H1 (cell line): Measurements from ENCODE around the gene NFIA.

ENCODE experiments used
- ASH2L ChIP-seq: fragments of 200-600, 300-600 bp; sonication (generic); IDR thresholded peaks from one replicate; pipeline ENCODE4 v1.7.1; 2017; ENCODE audit warnings: low read length
- CHD1 ChIP-seq: IDR thresholded peaks from 2 replicates; pipeline ENCODE4 v1.6.1; 2012; ENCODE audit warnings: low read depth, low read length, improper control_type of control experiment
- EP300 ChIP-seq, 2 experiments: IDR thresholded peaks; 1 replicate in 1 of 2; 2 replicates in 1 of 2; pipeline ENCODE4 v1.6.1; 2011 to 2012; ENCODE audit warnings: low read depth in 2 of 2, low read length in 2 of 2, mild to moderate bottlenecking in 2 of 2, borderline replicate concordance in 1 of 2, inconsistent platforms in 1 of 2, moderate library complexity in 1 of 2
- GABPA ChIP-seq: IDR thresholded peaks from 2 replicates; pipeline ENCODE4 v1.6.1; 2011; ENCODE audit warnings: mild to moderate bottlenecking, low read length, moderate library complexity, borderline replicate concordance; ENCODE audit not compliant: insufficient read depth
- JUND ChIP-seq: IDR thresholded peaks from 2 replicates; pipeline ENCODE4 v1.6.1; 2011; ENCODE audit warnings: mild to moderate bottlenecking, improper control_type of control experiment, low read length
- POLR2A ChIP-seq, 2 experiments: IDR thresholded peaks; 1 replicate in 1 of 2; 2 replicates in 1 of 2; pipeline ENCODE4 v1.6.1; 2011; ENCODE audit warnings: low read depth in 2 of 2, low read length in 2 of 2, mild to moderate bottlenecking in 2 of 2; ENCODE audit errors: control extremely low read depth in 1 of 2
- POLR2AphosphoS5 ChIP-seq: IDR thresholded peaks from 2 replicates; pipeline ENCODE4 v1.6.1; 2011; ENCODE audit warnings: low read depth, low read length
- RAD21 ChIP-seq, 2 experiments: IDR thresholded peaks in 1 of 2; conservative IDR thresholded peaks in 1 of 2; 2 replicates each; pipeline ENCODE4 v1.6.1; 2011; ENCODE audit warnings: low read depth in 2 of 2, low read length in 2 of 2, improper control_type of control experiment in 1 of 2, inconsistent platforms in 1 of 2, mild to moderate bottlenecking in 1 of 2, moderate library complexity in 1 of 2
- RFX5 ChIP-seq: IDR thresholded peaks from 2 replicates; pipeline ENCODE4 v1.6.1; 2011; ENCODE audit warnings: low read depth, low read length, improper control_type of control experiment, borderline replicate concordance
- SIN3A ChIP-seq, 2 experiments: IDR thresholded peaks in 1 of 2; conservative IDR thresholded peaks in 1 of 2; 2 replicates each; pipeline ENCODE4 v1.6.1; 2011 to 2012; ENCODE audit warnings: low read length in 2 of 2, improper control_type of control experiment in 1 of 2, low read depth in 1 of 2, mild to moderate bottlenecking in 1 of 2
- SP1 ChIP-seq: IDR thresholded peaks from 2 replicates; pipeline ENCODE4 v1.6.1; 2011; ENCODE audit warnings: low read depth, low read length
- YY1 ChIP-seq: IDR thresholded peaks from 2 replicates; pipeline ENCODE4 v1.6.1; 2011; ENCODE audit warnings: low read depth, mild to moderate bottlenecking, low read length
- TF ChIP-seq, protein P1 (sequence below), 3 experiments: IDR thresholded peaks; 1 replicate in 2 of 3; 2 replicates in 1 of 3; pipeline versions ENCODE4 v1.5.1 to v1.6.1; 2011; ENCODE audit warnings: low read length in 3 of 3, mild to moderate bottlenecking in 3 of 3, inconsistent platforms in 2 of 3, low read depth in 1 of 3, moderate library complexity in 1 of 3; ENCODE audit not compliant: insufficient read depth in 1 of 3; ENCODE audit errors: control extremely low read depth in 1 of 3

DNA sequence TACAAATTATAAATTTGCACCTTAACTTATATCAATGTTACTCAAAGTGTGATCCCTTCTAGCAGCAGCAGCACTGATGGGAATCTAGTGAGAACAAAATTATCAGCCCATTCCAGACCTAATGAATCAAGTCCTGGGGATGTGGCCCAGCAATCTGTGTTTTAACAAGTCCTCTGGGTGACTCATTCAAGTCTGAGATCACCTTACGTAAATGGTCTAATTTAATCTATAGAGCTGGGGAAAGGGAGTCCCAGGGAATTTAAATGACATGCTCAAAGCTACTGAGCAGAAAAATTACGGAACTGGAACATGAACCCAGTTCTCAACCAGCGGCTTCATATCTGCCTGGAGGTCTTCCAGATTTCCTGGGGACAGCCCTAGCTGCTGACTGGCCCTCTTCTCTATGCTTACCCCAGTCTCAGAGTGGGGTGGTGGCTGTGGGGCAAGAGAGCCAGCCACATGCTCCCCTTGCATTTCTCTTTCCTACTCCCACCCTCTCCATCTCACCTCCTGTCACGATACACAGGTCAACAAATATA, 422.6 kb downstream of the NFIA start:
- TF ChIP-seq POLR2A (IDR thresholded peaks at IDR 0.05; ENCODE audit: control extremely low read depth in 1 of 2, low read depth in 2 of 2, low read length in 2 of 2) (no peak), RAD21 (IDR thresholded peaks at IDR 0.05 in 1 of 2, conservative IDR thresholded peaks at IDR 0.05 in 1 of 2; ENCODE audit: low read depth in 2 of 2, low read length in 2 of 2) (no peak), ASH2L (no peak), RFX5 (no peak), YY1 (no peak), SIN3A (conservative IDR thresholded peaks at IDR 0.05 in 1 of 2, IDR thresholded peaks at IDR 0.05 in 1 of 2; ENCODE audit: low read depth in 1 of 2, low read length in 2 of 2) (no peak), CHD1 (no peak), POLR2AphosphoS5 (no peak), EP300 (IDR thresholded peaks at IDR 0.05; ENCODE audit: borderline replicate concordance in 1 of 2, low read depth in 2 of 2, low read length in 2 of 2) (no peak), JUND (no peak), GABPA (no peak), SP1 (no peak)
- TF ChIP-seq, protein P1, sequence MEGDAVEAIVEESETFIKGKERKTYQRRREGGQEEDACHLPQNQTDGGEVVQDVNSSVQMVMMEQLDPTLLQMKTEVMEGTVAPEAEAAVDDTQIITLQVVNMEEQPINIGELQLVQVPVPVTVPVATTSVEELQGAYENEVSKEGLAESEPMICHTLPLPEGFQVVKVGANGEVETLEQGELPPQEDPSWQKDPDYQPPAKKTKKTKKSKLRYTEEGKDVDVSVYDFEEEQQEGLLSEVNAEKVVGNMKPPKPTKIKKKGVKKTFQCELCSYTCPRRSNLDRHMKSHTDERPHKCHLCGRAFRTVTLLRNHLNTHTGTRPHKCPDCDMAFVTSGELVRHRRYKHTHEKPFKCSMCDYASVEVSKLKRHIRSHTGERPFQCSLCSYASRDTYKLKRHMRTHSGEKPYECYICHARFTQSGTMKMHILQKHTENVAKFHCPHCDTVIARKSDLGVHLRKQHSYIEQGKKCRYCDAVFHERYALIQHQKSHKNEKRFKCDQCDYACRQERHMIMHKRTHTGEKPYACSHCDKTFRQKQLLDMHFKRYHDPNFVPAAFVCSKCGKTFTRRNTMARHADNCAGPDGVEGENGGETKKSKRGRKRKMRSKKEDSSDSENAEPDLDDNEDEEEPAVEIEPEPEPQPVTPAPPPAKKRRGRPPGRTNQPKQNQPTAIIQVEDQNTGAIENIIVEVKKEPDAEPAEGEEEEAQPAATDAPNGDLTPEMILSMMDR (IDR thresholded peaks at IDR 0.05; ENCODE audit: control extremely low read depth in 1 of 3, insufficient read depth in 1 of 3, low read depth in 1 of 3, low read length in 3 of 3) = no peak
